ENCODE results near the gene AIPL1.

The AIPL1 gene

GRCh38 chr17:6374761-6375312, 60.1 kb downstream of the AIPL1 start:
- DNase-seq (ENCODE audit: insufficient read length, low spot score), result no peak
- FAIRE-seq, result no peak
- TF ChIP-seq TAF1 (IDR thresholded peaks at IDR 0.05; ENCODE audit: low read depth, low read length), result no peak

GRCh38 chr17:6374271-6374691, 60.6 kb downstream of the AIPL1 start:
- TF ChIP-seq POLR2A (IDR thresholded peaks at IDR 0.05; ENCODE audit: low read depth, low read length) (no peak), SPI1 (IDR thresholded peaks at IDR 0.05; ENCODE audit: low read depth, low read length) (0 out of 2 replicates have a peak, but pooled peaks have one; percentile 34), POU2F2 (IDR thresholded peaks at IDR 0.05; ENCODE audit: low read depth, low read length) (no peak)
- DNase-seq (ENCODE audit: insufficient read length, low spot score) (no peak), FAIRE-seq (no peak)

All from GM12891 (cell line).